ENCODE results near the gene LDB3. TPM values are rescaled to one million over a fixed set of nuclear protein-coding genes. Genes with fewer than 3 reads are reported as not detected.

LDB3 gene
- total and polyA plus RNA-seq, 2 of the 8 experiments (the other 6 are each of a cell fraction or from before 2014, with no cell fraction given) = 0.20 to 0.43 TPM

- no peaks in the 10 kb centered on the region for H3K79me2 ChIP-seq (ENCODE audit: control insufficient read depth in 1 of 2, insufficient read depth in 2 of 2, low read length in 2 of 2)
- H4K91ac ChIP-seq (replicated peaks; ENCODE audit: insufficient read length, low read length) = peak overlapping the region; percentile 26
- no peak overlapping the region for H2BK15ac ChIP-seq (ENCODE audit: low read length)
- H3K23ac ChIP-seq (ENCODE audit: insufficient read length) = no peak overlapping the region
- H4K20me1 ChIP-seq (replicated peaks in 1 of 2; ENCODE audit: control insufficient read depth in 1 of 2, insufficient read depth in 2 of 2, low read length in 2 of 2) = no peaks in the 10 kb centered on the region
- no peak overlapping the region for H4K8ac ChIP-seq (ENCODE audit: extremely low read depth, insufficient read depth, low read length)
- CTCF ChIA-PET (ENCODE audit: partially characterized antibody) = interaction anchor here (0.6 to 3.0 kb wide), 6 partner anchors 11 to 311 kb away, joined by 3 to 17 read pairs (median 4); no protein-coding TSS in a partner anchor
- H3K27me3 ChIP-seq (replicated peaks in 1 of 4; ENCODE audit: control insufficient read depth in 3 of 4, extremely low read depth in 1 of 4, insufficient read depth in 3 of 4, low read length in 3 of 4) = no peaks in the 10 kb centered on the region
- no peak overlapping the region for H4K5ac ChIP-seq (ENCODE audit: insufficient read length, low read depth, low read length)
- FAIRE-seq (no peak), DNase-seq (ENCODE audit: low read depth in 1 of 2, low spot score in 2 of 2) (no peak)
- no peak overlapping the region for H3K56ac ChIP-seq (replicated peaks; ENCODE audit: insufficient read length, low read depth, low read length)
- H3K4me3 ChIP-seq (ENCODE audit: extremely low read depth in 1 of 4, insufficient read depth in 2 of 4, low read depth in 3 of 4, low read length in 4 of 4) = no peak overlapping the region
- no peak overlapping the region for H3K4ac ChIP-seq (replicated peaks; ENCODE audit: insufficient read length, low read depth, low read length)
- H3K79me1 ChIP-seq (ENCODE audit: low read depth, low read length) = no peaks in the 10 kb centered on the region
- no peaks in the 10 kb centered on the region for H3K36me3 ChIP-seq (ENCODE audit: control insufficient read depth in 2 of 4, insufficient read depth in 4 of 4, low read length in 3 of 4)
- no peak overlapping the region for H2BK20ac ChIP-seq (ENCODE audit: low read length)
- H2BK12ac ChIP-seq (ENCODE audit: low read depth, low read length) = no peak overlapping the region
- no peak overlapping the region for H2BK5ac ChIP-seq (ENCODE audit: low read depth, low read length)
- no peaks in the 10 kb centered on the region for H3K23me2 ChIP-seq (ENCODE audit: low read depth, low read length)
- H3K4me1 ChIP-seq (replicated peaks in 1 of 4; ENCODE audit: control insufficient read depth in 3 of 4, insufficient read depth in 4 of 4, low read length in 3 of 4) = peaks cover 0 to 3% (median 0%) of the 10 kb centered on the region in 4 experiments; a peak in 1 of 7 replicates
- H2BK120ac ChIP-seq (replicated peaks; ENCODE audit: low read depth, low read length) = no peak overlapping the region
- no peak overlapping the region for H3K9ac ChIP-seq (replicated peaks in 1 of 4; ENCODE audit: extremely low read depth in 1 of 4, low read depth in 3 of 4, low read length in 3 of 4)
- H2AK5ac ChIP-seq (ENCODE audit: low read depth, low read length) = no peak overlapping the region
- POLR2A ChIA-PET (ENCODE audit: partially characterized antibody) = interaction anchor here (0.9 to 4.5 kb wide), 3 partner anchors 9 to 12 kb away, joined by 3 to 25 read pairs (median 6); partner anchors contain the start of gene BMPR1A
- 87% methylated on average over 7 of the region's 7 CpGs; no CpG with 5 or more reads in 1 of the 2 experiments for WGBS, 2 experiments (ENCODE audit: extremely low coverage in 1 of 2, insufficient coverage in 1 of 2, insufficient read length in 1 of 2, insufficient replicate concordance in 2 of 2, low coverage in 1 of 2, low lambda C conversion rate in 2 of 2, missing lambda C conversion rate in 1 of 2)
- no peak overlapping the region; the same call in 1 of the 2 replicates for H3K18ac ChIP-seq (ENCODE audit: extremely low read depth, low read length)
- no peak overlapping the region for H3K27ac ChIP-seq (ENCODE audit: low read depth, low read length)
- no peaks in the 10 kb centered on the region for H3K9me3 ChIP-seq (ENCODE audit: insufficient read depth in 2 of 2, low read depth in 1 of 2, low read length in 1 of 2)
- no peak overlapping the region for H3K4me2 ChIP-seq (ENCODE audit: insufficient read depth in 1 of 2, low read depth in 2 of 2, low read length in 2 of 2)
- H3K14ac ChIP-seq (ENCODE audit: insufficient read length) = no peak overlapping the region
- no peak overlapping the region for H2AFZ ChIP-seq (ENCODE audit: low read length)
- TF ChIP-seq JUN (IDR thresholded peaks at IDR 0.05; ENCODE audit: low read depth, low read length) (no peak), RFX5 (IDR thresholded peaks at IDR 0.05; ENCODE audit: borderline replicate concordance, low read depth, low read length) (no peak), SRF (IDR thresholded peaks at IDR 0.05; ENCODE audit: low read depth, low read length) (no peak), POU5F1 (IDR thresholded peaks at IDR 0.05; ENCODE audit: low read depth, low read length) (no peak), BACH1 (IDR thresholded peaks at IDR 0.05; ENCODE audit: low read length) (no peak), RXRA (IDR thresholded peaks at IDR 0.05; ENCODE audit: insufficient read depth, low read depth, low read length) (no peak), TBP (IDR thresholded peaks at IDR 0.05; ENCODE audit: low read depth, low read length) (no peak), MAFK (IDR thresholded peaks at IDR 0.05; ENCODE audit: low read depth, low read length) (no peak), CHD1 (IDR thresholded peaks at IDR 0.05; ENCODE audit: low read depth, low read length) (no peak), CREB1 (IDR thresholded peaks at IDR 0.05) (no peak), ZNF274 (IDR thresholded peaks at IDR 0.05; ENCODE audit: borderline replicate concordance, extremely low read depth, low read length) (no peak), RBBP5 (IDR thresholded peaks at IDR 0.05; ENCODE audit: borderline replicate concordance, low read depth, low read length) (no peak)
These were observed 75.9 kb downstream of the LDB3 start for GRCh38 chr10:86744067-86744725.

All from H1 (cell line).